CD8-positive, alpha-beta memory T cell (primary cell): ENCODE measurements around the gene PLIN5. TPM values are rescaled to one million over a fixed set of nuclear protein-coding genes. Genes with fewer than 3 reads are reported as not detected.

Source experiments
- CTCF ChIA-PET: fragments of 350-600 bp; sonication (Branson Sonifier 250); formaldehyde crosslinking; loops from one replicate; lab custom pipeline; 2021; ENCODE audit warnings: antibody characterized with exemption; lab: Charles Lee
- POLR2A ChIA-PET: fragments of 350-600 bp; sonication (Branson Sonifier 250); formaldehyde crosslinking; loops from one replicate; lab custom pipeline; 2021; ENCODE audit warnings: antibody characterized with exemption; lab: Charles Lee
- DNase-seq, 5 donors: peaks; one replicate each; pipeline versions ENCODE4 v3.0.0 to v3.0.0-alpha.2; 2020 to 2022; ENCODE audit warnings: mixed read lengths in 1 of 5
- H3K27ac ChIP-seq: one replicate; pipeline ENCODE4 v1.7.0; 2013; ENCODE audit warnings: low read depth, mild to moderate bottlenecking, low read length, moderate library complexity
- H3K27me3 ChIP-seq: 2 replicates; pipeline ENCODE4 v1.7.0; 2013; ENCODE audit warnings: low read length, mild to moderate bottlenecking; ENCODE audit not compliant: insufficient read depth, poor library complexity, severe bottlenecking
- H3K36me3 ChIP-seq: 2 replicates; pipeline ENCODE4 v1.7.0; 2013; ENCODE audit warnings: mild to moderate bottlenecking, low read length, moderate library complexity; ENCODE audit not compliant: insufficient read depth
- H3K4me1 ChIP-seq: 2 replicates; pipeline ENCODE4 v1.7.0; 2013; ENCODE audit warnings: mild to moderate bottlenecking, low read length, moderate library complexity; ENCODE audit not compliant: insufficient read depth
- H3K4me3 ChIP-seq: 2 replicates; pipeline ENCODE4 v1.7.0; 2013; ENCODE audit warnings: mild to moderate bottlenecking, low read length
- H3K9me3 ChIP-seq: 2 replicates; pipeline ENCODE4 v1.7.0; 2013; ENCODE audit warnings: mild to moderate bottlenecking, low read length
- H3K27ac Mint-ChIP-seq, 8 donors: one replicate each; pipeline ENCODE4 v1.8.0; 2020 to 2021; ENCODE audit warnings: mixed read lengths in 8 of 8, mild to moderate bottlenecking in 6 of 8, inconsistent platforms in 3 of 8, moderate library complexity in 3 of 8
- H3K27me3 Mint-ChIP-seq, 2 donors: one replicate each; pipeline ENCODE4 v1.8.0; 2020 to 2021; ENCODE audit warnings: mixed read lengths in 2 of 2, mild to moderate bottlenecking in 1 of 2, moderate library complexity in 1 of 2
- H3K36me3 Mint-ChIP-seq, 3 donors: one replicate each; pipeline ENCODE4 v1.8.0; 2020 to 2021; ENCODE audit warnings: mixed read lengths in 3 of 3, inconsistent platforms in 1 of 3, mild to moderate bottlenecking in 1 of 3
- H3K4me1 Mint-ChIP-seq, 3 donors: one replicate each; pipeline ENCODE4 v1.8.0; 2020 to 2021; ENCODE audit warnings: mixed read lengths in 3 of 3, inconsistent platforms in 1 of 3, mild to moderate bottlenecking in 1 of 3
- H3K4me3 Mint-ChIP-seq, 7 donors: one replicate each; pipeline ENCODE4 v1.8.0; 2020 to 2021; ENCODE audit warnings: mixed read lengths in 7 of 7, mild to moderate bottlenecking in 6 of 7, moderate library complexity in 4 of 7, inconsistent platforms in 2 of 7
- H3K9me3 Mint-ChIP-seq, 5 donors: one replicate each; pipeline ENCODE4 v1.8.0; 2020 to 2022; ENCODE audit warnings: mixed read lengths in 5 of 5, mild to moderate bottlenecking in 3 of 5, moderate library complexity in 2 of 5, inconsistent platforms in 1 of 5
- polyA plus RNA-seq: library from polyadenylated mRNA; unstranded; fragments of 300-500 nt; fragmentation: Illumina TruSeq; gene quantifications from one replicate; pipeline ENCODE4 v1.2.3, GENCODE V29; 2021
- total RNA-seq, 2 experiments: library from RNA; stranded (reverse); gene quantifications; one replicate each; pipeline ENCODE4 v1.2.3, GENCODE V29; 2021

The PLIN5 gene
- total RNA-seq (not detected), polyA plus RNA-seq (0.29 TPM)

- Mint-ChIP-seq H3K9me3 (peaks cover 0 to under 1% (median 0%) of the 10 kb centered on the region in 5 donors), H3K36me3 (no peaks in the 10 kb centered on the region), H3K27me3 (peaks cover 5 to 26% of the 10 kb centered on the region in 2 donors), H3K4me1 (peaks cover 4 to 7% (median 5%) of the 10 kb centered on the region in 3 donors), H3K4me3 (peak within 1 kb of the TSS in 5 of 7 donors; percentile 15 to 61 (median 34)), H3K27ac (no peak within 1 kb of the TSS)
- POLR2A ChIA-PET = no interaction called here
- peaks cover 4% of the 10 kb centered on the region for H3K4me1 ChIP-seq
- H3K27me3 ChIP-seq = no peaks in the 10 kb centered on the region
- no peaks in the 10 kb centered on the region for H3K36me3 ChIP-seq
- DNase-seq = peak in 4 of 5 donors; percentile 27 to 59 (median 47)
- no peaks in the 10 kb centered on the region for H3K9me3 ChIP-seq
- H3K27ac ChIP-seq = no peak within 1 kb of the TSS
- CTCF ChIA-PET = interaction anchor here (0.8 kb wide), 1 partner anchor 9 kb away, joined by 3 read pairs; no protein-coding TSS in a partner anchor
- no peak within 1 kb of the TSS for H3K4me3 ChIP-seq
These were observed at the start of gene PLIN5 for GRCh38 chr19:4534836-4535658. Gene PLIN5 (minus strand): TSS chr19:4535224. CDS start chr19:4534074, 1,150 bp downstream.

GRCh38 chr19:4583961-4584669, 49.1 kb upstream of the PLIN5 start:
- Histone ChIP-seq H3K27me3 (peaks cover 44% of the 10 kb centered on the region), H3K4me3 (no peak overlapping the region), H3K27ac (no peak overlapping the region), H3K4me1 (no peaks in the 10 kb centered on the region), H3K36me3 (no peaks in the 10 kb centered on the region), H3K9me3 (no peaks in the 10 kb centered on the region)
- H3K27ac Mint-ChIP-seq = no peak overlapping the region
- no peaks in the 10 kb centered on the region for H3K9me3 Mint-ChIP-seq
- H3K4me1 Mint-ChIP-seq = peaks cover 9 to 12% (median 9%) of the 10 kb centered on the region in 3 donors
- H3K27me3 Mint-ChIP-seq = peaks cover 36 to 52% of the 10 kb centered on the region in 2 donors
- ChIA-PET POLR2A (no interaction called here), CTCF (interaction anchor here (2.3 kb wide), 1 partner anchor 52 kb away, joined by 5 read pairs; no protein-coding TSS in a partner anchor)
- DNase-seq = no peak
- peak overlapping the region in 1 of 7 donors; percentile 68 for H3K4me3 Mint-ChIP-seq
- no peaks in the 10 kb centered on the region for H3K36me3 Mint-ChIP-seq

GRCh38 chr19:4582980-4583842, 48.2 kb upstream of the PLIN5 start:
- Histone ChIP-seq H3K27ac (no peak overlapping the region), H3K36me3 (no peaks in the 10 kb centered on the region), H3K9me3 (no peaks in the 10 kb centered on the region), H3K27me3 (peaks cover 44% of the 10 kb centered on the region), H3K4me1 (no peaks in the 10 kb centered on the region), H3K4me3 (no peak overlapping the region)
- peaks cover 42 to 57% of the 10 kb centered on the region in 2 donors for H3K27me3 Mint-ChIP-seq
- ChIA-PET CTCF (interaction anchor here (2.3 kb wide), 1 partner anchor 53 kb away, joined by 5 read pairs; no protein-coding TSS in a partner anchor), POLR2A (no interaction called here)
- H3K4me3 Mint-ChIP-seq = peak overlapping the region in 3 of 7 donors; percentile 29 to 68 (median 45)
- DNase-seq = no peak
- no peaks in the 10 kb centered on the region for H3K36me3 Mint-ChIP-seq
- H3K27ac Mint-ChIP-seq = no peak overlapping the region
- peaks cover 9 to 12% (median 9%) of the 10 kb centered on the region in 3 donors for H3K4me1 Mint-ChIP-seq
- H3K9me3 Mint-ChIP-seq = no peaks in the 10 kb centered on the region

- Histone ChIP-seq H3K27ac (no peak overlapping the region), H3K9me3 (no peaks in the 10 kb centered on the region), H3K4me3 (no peak overlapping the region), H3K27me3 (peaks cover 44% of the 10 kb centered on the region), H3K4me1 (no peaks in the 10 kb centered on the region), H3K36me3 (no peaks in the 10 kb centered on the region)
- Mint-ChIP-seq H3K27me3 (peaks cover 39 to 55% of the 10 kb centered on the region in 2 donors), H3K4me3 (peak overlapping the region in 5 of 7 donors; percentile 24 to 63 (median 41)), H3K27ac (peak overlapping the region in 1 of 8 donors; percentile 13), H3K4me1 (peaks cover 9 to 12% (median 9%) of the 10 kb centered on the region in 3 donors), H3K36me3 (no peaks in the 10 kb centered on the region), H3K9me3 (no peaks in the 10 kb centered on the region)
- ChIA-PET CTCF (interaction anchor here (2.3 kb wide), 1 partner anchor 54 kb away, joined by 5 read pairs; no protein-coding TSS in a partner anchor), POLR2A (no interaction called here)
- no peak for DNase-seq
These were observed 46.9 kb upstream of the PLIN5 start for GRCh38 chr19:4581666-4582553.

- Histone ChIP-seq H3K4me3 (no peak overlapping the region), H3K27me3 (peaks cover 41% of the 10 kb centered on the region), H3K4me1 (no peaks in the 10 kb centered on the region), H3K9me3 (no peaks in the 10 kb centered on the region), H3K27ac (no peak overlapping the region), H3K36me3 (no peaks in the 10 kb centered on the region)
- Mint-ChIP-seq H3K27me3 (peaks cover 40 to 59% of the 10 kb centered on the region in 2 donors), H3K27ac (no peak overlapping the region), H3K36me3 (no peaks in the 10 kb centered on the region), H3K4me3 (peak overlapping the region in 1 of 7 donors; percentile 5), H3K4me1 (peaks cover 9 to 12% (median 9%) of the 10 kb centered on the region in 3 donors), H3K9me3 (no peaks in the 10 kb centered on the region)
- DNase-seq = no peak
- ChIA-PET POLR2A (no interaction called here), CTCF (interaction anchor here (2.4 kb wide), 1 partner anchor 55 kb away, joined by 9 read pairs; no protein-coding TSS in a partner anchor)
These were observed 46.1 kb upstream of the PLIN5 start for GRCh38 chr19:4580961-4581665.

GRCh38 chr19:4580021-4580901, 45.2 kb upstream of the PLIN5 start:
- no peak for DNase-seq
- no peak overlapping the region for H3K27ac ChIP-seq
- H3K4me3 ChIP-seq = no peak overlapping the region
- ChIA-PET CTCF (interaction anchor here (2.4 kb wide), 1 partner anchor 56 kb away, joined by 9 read pairs; no protein-coding TSS in a partner anchor), POLR2A (no interaction called here)
- H3K9me3 ChIP-seq = no peaks in the 10 kb centered on the region
- Mint-ChIP-seq H3K27ac (no peak overlapping the region), H3K9me3 (no peaks in the 10 kb centered on the region), H3K27me3 (peaks cover 45 to 57% of the 10 kb centered on the region in 2 donors), H3K36me3 (no peaks in the 10 kb centered on the region), H3K4me1 (peaks cover 9 to 12% (median 9%) of the 10 kb centered on the region in 3 donors), H3K4me3 (no peak overlapping the region)
- no peaks in the 10 kb centered on the region for H3K36me3 ChIP-seq
- H3K4me1 ChIP-seq = no peaks in the 10 kb centered on the region
- peaks cover 37% of the 10 kb centered on the region for H3K27me3 ChIP-seq
